HG02678 (cell line): ENCODE data around the gene PTK7.
"Not testable (repeated sequence)": the region's sequence is repeated elsewhere in the genome, so short reads cannot be mapped to it uniquely, and the experiment has no call there.

Experiments
- ATAC-seq: cut with Tn5 transposase; IDR thresholded peaks from one replicate; pipeline ENCODE4 v1.9.1; 2021; ENCODE audit warnings: mild to moderate bottlenecking, moderate library complexity; ENCODE audit not compliant: unreplicated experiment

Gene PTK7

DNA sequence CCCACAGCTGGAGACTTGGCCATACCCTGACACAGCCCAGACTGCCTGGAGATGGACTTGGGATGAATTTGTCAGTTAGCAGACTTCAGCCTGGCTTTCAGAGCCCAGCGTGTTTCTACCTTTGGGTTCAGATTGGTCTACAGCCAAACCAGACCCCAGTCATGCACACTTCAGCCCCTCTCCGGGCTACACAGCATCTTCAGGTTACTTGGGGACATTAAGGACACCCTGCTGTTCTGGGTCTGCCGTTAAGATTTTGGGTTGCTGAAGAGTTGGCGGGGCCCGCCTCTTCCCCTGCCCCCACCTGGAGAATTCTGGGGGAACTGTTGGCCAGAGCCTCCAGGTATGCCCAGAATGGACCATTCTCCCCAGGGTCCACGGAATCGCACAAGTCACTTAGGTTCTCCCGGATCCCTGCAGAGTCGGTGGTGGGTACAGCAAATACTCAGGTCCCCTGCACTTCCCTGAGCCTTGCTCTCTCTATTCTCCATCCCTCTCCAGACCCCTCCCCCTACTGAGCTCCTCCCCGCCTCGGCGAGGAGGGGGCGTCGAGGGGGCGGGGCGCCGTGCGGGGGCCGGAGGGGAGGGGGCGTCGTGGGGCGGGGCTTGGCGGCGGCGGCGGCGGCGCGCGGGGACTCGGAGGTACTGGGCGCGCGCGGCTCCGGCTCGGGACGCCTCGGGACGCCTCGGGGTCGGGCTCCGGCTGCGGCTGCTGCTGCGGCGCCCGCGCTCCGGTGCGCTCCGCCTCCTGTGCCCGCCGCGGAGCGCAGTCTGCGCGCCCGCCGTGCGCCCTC, at the start of gene PTK7:
TSS of gene PTK7 (plus strand) at position 645 of the 794 bp plus-strand sequence. CDS start 175 bp downstream, outside the sequence.
- no peak for ATAC-seq

DNA sequence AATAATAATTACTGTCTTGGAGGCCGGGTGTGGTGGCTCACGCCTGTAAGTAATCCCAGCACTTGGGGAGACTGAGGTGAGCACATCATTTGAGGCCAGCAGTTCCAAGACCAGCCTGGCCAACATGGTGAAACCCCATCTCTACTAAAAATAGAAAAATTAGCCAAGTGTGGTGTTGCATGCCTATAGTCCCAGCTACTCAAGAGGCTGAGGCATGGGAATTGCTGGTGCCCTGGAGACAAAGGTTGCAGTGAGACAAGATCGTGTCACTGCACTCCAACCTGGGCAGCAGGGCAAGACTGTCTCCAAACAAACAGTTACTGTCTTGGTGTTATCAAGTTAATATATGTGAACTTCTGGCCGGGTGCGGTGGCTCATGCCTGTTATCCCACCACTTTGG, 49.7 kb upstream of the PTK7 start:
- no peak for ATAC-seq

- ATAC-seq: no peak
Measured at GRCh38 chr6:43029120-43029519, 47.0 kb upstream of the PTK7 start.

- no peak for ATAC-seq
Measured at GRCh38 chr6:43032326-43032725, 43.8 kb upstream of the PTK7 start.

DNA sequence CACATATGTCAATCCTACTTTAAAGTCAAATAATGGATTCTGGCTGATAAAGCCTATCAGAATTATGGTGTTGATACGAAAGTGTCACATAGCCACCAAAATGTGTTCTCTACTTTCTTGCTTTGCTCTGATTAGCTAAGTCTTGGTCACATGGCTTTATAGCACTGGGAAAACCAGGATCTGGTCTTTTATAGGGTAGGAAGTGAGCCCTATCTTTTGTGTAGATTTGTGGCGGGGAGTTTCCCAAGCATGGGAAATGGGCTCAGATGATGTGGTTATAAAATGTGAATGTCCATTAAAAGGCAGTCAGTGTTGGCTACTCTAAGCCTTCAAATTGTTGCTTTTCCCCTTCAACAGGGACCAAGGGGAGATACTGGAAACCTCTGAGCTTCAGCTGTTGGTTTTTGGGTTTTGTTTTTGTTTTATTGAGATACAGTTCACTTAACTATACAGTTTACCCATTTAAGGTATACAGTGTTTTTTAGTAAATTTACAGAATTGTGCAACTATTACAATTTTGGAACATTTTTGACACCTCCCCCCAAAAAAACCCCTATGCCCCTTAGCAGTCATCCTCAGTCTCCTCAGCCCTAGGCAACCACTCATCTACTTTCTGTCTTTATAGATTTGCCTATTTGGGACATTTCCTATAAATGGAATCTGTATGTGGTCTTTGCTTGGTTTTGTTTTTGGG, 42.5 kb upstream of the PTK7 start:
- no peak for ATAC-seq

DNA sequence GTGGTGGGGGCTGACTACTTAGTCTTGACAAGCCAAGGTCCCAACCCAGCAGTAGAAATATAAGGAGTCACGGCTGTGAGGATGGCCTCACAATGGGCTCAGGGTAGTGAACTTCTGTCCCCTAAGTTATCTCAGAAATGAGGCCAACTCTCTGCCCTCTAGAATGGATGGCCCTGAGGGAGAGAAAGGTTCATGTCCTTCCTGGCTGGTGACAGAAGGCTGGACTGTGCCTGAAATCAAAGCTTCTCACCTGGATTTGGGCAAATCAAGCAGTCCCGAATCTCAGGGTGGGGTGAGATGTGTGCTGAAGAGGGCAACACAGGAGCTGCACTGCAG, 42.0 kb upstream of the PTK7 start:
- ATAC-seq: no peak

DNA sequence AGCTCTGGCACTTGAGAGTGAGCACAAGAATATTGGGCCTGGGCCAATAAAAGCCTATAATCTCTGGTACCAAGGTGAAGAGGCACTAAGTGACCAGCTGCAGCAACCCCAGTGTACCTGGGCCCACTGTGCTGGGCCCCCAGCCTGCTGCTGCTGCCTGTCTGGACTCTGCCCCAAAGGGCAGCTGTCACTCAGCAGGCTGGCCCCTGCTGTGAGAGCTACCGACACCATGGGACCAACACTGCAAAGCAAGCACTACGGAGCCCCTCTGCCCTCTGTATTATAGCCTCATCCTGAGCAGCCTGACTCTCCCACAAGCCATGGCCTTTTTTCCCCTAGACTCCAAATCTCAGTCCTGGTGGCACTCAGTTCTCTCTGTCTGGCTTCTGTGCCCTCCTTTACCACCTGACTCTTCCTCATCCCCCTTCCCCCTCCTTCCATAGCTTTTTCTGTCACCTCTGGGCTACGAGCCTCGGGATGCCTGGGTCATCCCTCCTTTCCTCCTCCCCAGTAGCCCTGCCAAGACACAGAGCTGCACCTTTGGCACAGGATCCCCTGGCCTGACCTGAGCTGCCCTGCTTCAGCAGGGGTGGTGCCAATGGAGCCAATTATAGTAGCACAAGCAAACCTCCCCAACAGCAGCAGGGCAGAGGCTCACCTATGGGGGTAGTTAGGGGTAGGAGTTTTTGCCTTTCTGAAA, 40.5 kb upstream of the PTK7 start:
- no peak for ATAC-seq

DNA sequence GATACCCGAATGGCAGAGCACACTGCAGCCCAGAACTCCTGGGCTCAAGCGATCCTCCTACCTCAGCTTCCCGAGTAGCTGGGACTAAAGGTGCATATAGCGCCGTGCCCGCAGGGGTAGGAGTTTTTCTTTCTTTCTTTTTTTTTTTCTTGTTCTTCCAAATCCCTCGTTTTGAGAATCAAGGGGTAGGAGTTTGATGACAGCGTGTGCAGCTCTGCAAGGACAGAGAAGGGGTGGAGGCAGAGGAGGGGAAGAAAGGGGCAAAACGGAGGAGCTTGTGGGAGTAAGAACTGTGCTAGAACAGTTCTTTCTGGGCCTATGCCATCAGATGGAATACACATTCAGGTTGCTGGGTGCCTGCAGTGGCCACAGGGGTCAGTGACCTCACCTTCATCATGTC, 39.4 kb upstream of the PTK7 start:
- no peak for ATAC-seq

GRCh38 chr6:43037197-43037596, 38.9 kb upstream of the PTK7 start:
- no peak for ATAC-seq

GRCh38 chr6:43037706-43038105, 38.4 kb upstream of the PTK7 start:
- ATAC-seq: no peak

- ATAC-seq: no peak
Measured at GRCh38 chr6:43038727-43039126, 37.4 kb upstream of the PTK7 start.

DNA sequence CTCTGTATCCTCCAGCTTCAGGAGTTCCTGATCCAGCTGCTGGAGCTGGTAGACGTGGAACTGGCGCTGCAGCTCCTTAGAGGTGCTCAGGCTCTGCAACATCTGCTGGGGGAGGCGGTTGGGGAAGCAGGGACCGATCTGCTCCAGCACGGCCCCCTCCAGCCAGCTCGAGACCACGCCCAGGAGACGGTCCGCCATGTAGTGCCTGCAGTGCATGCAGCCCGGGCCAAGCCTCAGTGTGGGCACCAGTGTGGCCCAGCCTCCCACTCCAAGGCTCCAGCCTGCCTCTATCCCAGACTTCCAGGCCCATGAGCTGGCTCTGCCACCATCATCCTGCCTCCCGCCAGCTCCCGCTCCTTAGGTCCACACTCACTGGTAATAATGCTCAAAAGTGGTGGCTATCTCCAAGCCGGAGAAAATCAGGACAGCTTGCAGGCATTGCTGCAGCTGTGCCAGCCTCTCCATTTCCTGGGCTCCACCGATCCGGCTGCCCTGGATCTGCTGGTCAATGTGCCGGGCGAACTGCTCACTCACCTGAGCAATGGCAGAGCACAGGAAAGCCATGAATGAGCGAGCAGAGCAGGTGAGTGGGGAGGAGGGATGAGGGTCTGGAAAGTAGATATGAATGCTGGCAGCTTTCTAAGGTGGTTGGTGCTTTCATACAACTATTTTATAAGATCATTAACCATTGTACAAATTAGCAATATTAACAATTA, 35.4 kb upstream of the PTK7 start:
- ATAC-seq: no peak

- ATAC-seq: not testable (repeated sequence)
Measured at GRCh38 chr6:43041475-43041874, 34.6 kb upstream of the PTK7 start.

DNA sequence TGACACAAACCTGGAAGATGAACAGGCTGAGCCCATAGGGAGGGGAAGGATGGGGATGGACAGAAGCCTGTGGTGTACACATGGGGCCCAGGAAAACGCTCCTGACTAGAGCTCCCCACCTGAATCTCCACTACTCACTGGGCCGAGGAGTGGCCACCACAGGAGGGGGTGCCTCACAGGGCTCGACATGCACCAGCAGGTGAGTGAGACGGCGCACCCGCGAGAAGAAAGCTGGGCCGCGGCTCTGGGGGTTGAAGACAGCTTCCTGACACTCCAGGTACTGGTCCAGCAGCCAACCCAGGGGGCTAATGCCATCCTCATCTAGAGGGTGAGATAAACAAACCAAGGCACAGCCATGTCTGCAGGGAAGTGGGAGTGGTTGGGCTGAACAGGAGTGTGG, 32.8 kb upstream of the PTK7 start:
- no peak for ATAC-seq

DNA sequence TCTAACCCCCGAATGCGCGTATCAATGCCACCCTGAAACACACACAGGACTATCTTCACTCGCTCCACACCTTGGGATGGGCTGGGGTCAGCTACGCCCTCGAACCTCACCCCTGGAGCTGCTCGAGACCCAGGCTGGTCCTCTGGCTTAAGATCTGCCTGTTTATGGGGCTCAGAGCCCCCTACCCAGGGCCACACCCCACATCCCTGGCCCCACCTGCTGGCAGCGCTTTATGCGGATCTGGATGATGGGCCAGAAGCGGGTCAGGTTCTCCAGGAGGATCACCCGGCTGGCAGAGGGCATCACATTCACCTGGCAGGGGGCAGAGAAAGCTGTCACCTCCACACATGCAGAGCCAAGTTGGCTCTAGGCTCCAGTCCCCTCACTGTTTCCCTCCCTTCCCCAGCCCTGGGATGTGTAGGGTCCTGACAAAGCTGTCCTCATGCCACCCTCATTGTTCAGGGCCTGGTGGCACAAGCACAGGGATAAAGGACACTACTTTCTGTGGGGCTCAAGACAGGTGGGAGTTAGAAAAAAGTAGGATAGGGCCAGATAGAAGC, 30.7 kb upstream of the PTK7 start:
- no peak for ATAC-seq

- ATAC-seq: no peak
Measured at GRCh38 chr6:43047998-43048397, 28.1 kb upstream of the PTK7 start.

DNA sequence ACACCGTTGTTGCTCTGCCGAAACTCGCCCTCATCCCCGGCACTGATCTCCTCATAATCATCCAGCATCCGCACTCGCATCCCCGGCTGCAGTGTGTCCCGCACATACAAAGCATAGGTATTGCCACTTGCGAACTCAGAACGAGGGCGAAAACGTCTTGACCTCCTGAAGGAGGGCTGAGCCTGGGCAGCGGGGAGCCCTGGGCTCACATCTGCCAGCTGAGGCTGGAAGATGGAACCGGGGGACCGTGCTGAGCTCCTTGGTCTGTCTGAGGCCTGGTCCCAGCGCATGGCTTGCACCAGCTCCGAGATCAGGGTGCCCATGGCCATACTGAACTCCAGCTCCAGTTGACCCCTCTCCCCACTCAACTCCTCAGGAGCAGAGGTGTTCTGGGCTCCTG, 25.1 kb upstream of the PTK7 start:
- ATAC-seq: no peak

DNA sequence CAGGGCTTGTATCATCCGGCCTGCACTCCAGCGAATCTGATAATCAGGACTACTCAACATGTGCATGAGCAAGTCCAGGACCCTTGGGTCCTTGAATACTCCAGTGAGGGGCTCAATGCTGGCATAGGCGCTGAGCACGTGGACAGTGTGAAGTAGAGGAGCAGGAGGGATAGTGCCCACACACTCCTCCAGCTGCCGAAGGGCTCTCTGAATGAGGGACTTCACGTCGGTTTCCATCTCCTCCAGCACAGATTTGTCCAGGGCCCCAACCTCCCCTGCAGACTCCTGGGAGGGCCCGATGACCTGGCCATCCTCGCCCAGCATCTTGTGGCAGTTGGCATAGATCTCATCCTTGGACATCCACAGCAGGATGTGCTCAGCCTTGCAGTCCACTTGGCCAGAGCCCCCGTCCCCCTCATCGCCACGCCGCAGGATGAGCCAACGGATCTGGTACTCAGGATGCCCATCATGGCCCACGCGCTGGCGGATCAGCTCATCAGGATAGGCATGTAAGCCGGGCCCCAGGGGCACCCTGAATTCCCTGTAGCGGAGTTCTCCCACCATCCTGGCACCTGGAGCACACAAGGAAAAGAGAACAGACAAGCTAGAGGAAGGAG, 23.8 kb upstream of the PTK7 start:
- no peak for ATAC-seq

- ATAC-seq: no peak
Measured at GRCh38 chr6:43052842-43053544, 23.1 kb upstream of the PTK7 start.
